ENCODE results near the gene TMEM245. TPM values are rescaled to one million over a fixed set of nuclear protein-coding genes. Genes with fewer than 3 reads are reported as not detected.
"Not testable (repeated sequence)": the region's sequence is repeated elsewhere in the genome, so short reads cannot be mapped to it uniquely, and the experiment has no call there.

Gene TMEM245
- total RNA-seq, 2 donors from 2014 or later, result 25.1 to 39.7 TPM

- H3K9ac ChIP-seq (ENCODE audit: low read depth in 2 of 2, low read length in 2 of 2), result no peak overlapping the region
- H3K27ac ChIP-seq, result no peak overlapping the region
- no peak for TF ChIP-seq CTCF (IDR thresholded peaks at IDR 0.05)
- no peaks in the 10 kb centered on the region for H3K9me3 ChIP-seq
- H3K4me1 ChIP-seq, result no peaks in the 10 kb centered on the region
- no peak for DNase-seq
- no peaks in the 10 kb centered on the region for H3K36me3 ChIP-seq
- H3K27me3 ChIP-seq, result no peaks in the 10 kb centered on the region
- intact Hi-C loops (cut with DNase I), result no loop called here
- no peak overlapping the region for H3K4me3 ChIP-seq
Measured at GRCh38 chr9:108972626-108973209, 147.0 kb downstream of the TMEM245 start.

- no peak for DNase-seq
- no peak overlapping the region for H3K4me3 ChIP-seq
- H3K9ac ChIP-seq (ENCODE audit: low read depth in 2 of 2, low read length in 2 of 2), result no peak overlapping the region
- H3K4me1 ChIP-seq, result no peaks in the 10 kb centered on the region
- no peaks in the 10 kb centered on the region for H3K36me3 ChIP-seq
- H3K27me3 ChIP-seq, result no peaks in the 10 kb centered on the region
- no peak overlapping the region for H3K27ac ChIP-seq
- intact Hi-C loops (cut with DNase I), result no loop called here
- no peaks in the 10 kb centered on the region for H3K9me3 ChIP-seq
- no peak for TF ChIP-seq CTCF (IDR thresholded peaks at IDR 0.05)
Measured at GRCh38 chr9:108972186-108972585, 147.6 kb downstream of the TMEM245 start.

GRCh38 chr9:108971392-108971791 lies 148.4 kb downstream of the TMEM245 start:
- H3K9ac ChIP-seq (ENCODE audit: low read depth in 2 of 2, low read length in 2 of 2); H3K27me3 ChIP-seq; H3K4me3 ChIP-seq; H3K9me3 ChIP-seq; H3K36me3 ChIP-seq; H3K4me1 ChIP-seq; intact Hi-C loops (cut with DNase I); DNase-seq; H3K27ac ChIP-seq: not testable (repeated sequence)

GRCh38 chr9:108967916-108968315 lies 151.8 kb downstream of the TMEM245 start:
- intact Hi-C loops (cut with DNase I), result no loop called here
- Histone ChIP-seq H3K4me3 (no peak overlapping the region), H3K36me3 (no peaks in the 10 kb centered on the region), H3K27me3 (no peaks in the 10 kb centered on the region), H3K9ac (ENCODE audit: low read depth in 2 of 2, low read length in 2 of 2) (no peak overlapping the region), H3K9me3 (no peaks in the 10 kb centered on the region), H3K27ac (no peak overlapping the region), H3K4me1 (no peaks in the 10 kb centered on the region)
- no peak for TF ChIP-seq CTCF (IDR thresholded peaks at IDR 0.05)
- DNase-seq, result no peak

Small RNA genes within 50 kb of the gene (microRNA-seq; reads per million reads assigned to microRNA genes)
- gene MIR32, result 69.5 reads per million, percentile 49 among the genes with 10 or more reads in this experiment

Other genes with a start within 250 kb of the TMEM245 start
- 10 to 100 TPM; 11.8 to 21.6 TPM for gene ELP1, start 185.8 kb downstream of the TMEM245 start, total RNA-seq
- gene ABITRAM, start 185.5 kb downstream of the TMEM245 start, total RNA-seq, result 10 to 100 TPM; 15.3 to 15.7 TPM
- gene CTNNAL1, start 106.4 kb downstream of the TMEM245 start, total RNA-seq, result 10 to 100 TPM; 22.4 to 30.2 TPM
- 1 to 10 TPM in 1 of 2 donors, under 1 TPM in 1; 0.12 to 1.8 TPM for gene FRRS1L, start 47.3 kb upstream of the TMEM245 start, total RNA-seq
- gene EPB41L4B, start 201.1 kb upstream of the TMEM245 start, total RNA-seq, result 100 to 1,000 TPM in 1 of 2 donors, 10 to 100 TPM in 1; 87.3 to 151 TPM

All from colonic mucosa (tissue), 4 donors.